Stimulated activated CD4-positive, alpha-beta T cell treated with anti-CD3 and anti-CD28 coated beads, Interleukin-1b, Interleukin-23, amount 100 ng/mL, for 4 hours (primary cell): Measurements from ENCODE around the gene ATP2C2.

Experiments
- DNase-seq, 2 donors: peaks; one replicate each; pipeline ENCODE4 v3.0.0-alpha.2; 2020; ENCODE audit warnings: low read depth in 2 of 2

The ATP2C2 gene

DNA sequence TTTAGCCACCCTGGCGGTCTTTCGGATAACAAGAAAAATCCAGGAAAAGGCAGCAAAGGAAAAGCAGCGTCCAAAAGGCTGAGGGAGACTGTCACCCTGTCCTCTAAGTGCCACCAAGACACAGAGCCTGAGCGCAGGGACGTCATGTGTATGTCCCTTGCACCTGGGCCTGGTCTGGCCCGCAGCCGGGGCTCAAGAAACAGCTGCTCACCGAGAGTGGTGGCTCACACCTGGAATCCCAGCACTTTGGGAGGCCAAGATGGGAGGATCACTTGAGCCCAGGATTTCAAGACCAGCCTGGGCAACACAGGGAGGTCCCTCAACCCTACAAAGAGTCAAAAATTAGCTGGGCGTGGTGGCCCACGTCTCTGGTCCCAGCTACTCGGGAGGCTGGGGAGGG is 145.3 kb downstream of the ATP2C2 start:
- DNase-seq, result no peak
